Measurements from ENCODE around the gene OBSCN.

OBSCN gene

DNA sequence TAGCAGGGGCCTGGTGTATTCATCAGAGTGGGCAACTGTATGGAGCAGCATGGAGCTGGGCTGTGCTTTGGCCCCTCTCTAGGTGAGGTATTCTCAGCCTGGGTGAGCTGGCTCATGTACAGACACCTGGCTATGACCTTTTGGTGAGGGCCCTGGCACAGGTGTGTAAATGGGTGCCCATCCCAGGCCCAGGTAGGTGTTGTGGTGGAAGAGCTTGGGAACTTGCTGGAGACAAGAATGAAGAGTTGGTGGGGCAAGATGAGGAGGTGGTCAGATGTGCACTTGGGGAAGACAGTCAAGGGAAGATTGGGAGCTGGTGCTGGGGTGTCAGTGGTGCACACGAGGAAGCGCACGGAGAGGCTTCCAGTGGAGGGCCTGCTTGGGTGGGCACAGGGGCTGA, 103.2 kb downstream of the OBSCN start:
- DNase-seq, result no peak

DNA sequence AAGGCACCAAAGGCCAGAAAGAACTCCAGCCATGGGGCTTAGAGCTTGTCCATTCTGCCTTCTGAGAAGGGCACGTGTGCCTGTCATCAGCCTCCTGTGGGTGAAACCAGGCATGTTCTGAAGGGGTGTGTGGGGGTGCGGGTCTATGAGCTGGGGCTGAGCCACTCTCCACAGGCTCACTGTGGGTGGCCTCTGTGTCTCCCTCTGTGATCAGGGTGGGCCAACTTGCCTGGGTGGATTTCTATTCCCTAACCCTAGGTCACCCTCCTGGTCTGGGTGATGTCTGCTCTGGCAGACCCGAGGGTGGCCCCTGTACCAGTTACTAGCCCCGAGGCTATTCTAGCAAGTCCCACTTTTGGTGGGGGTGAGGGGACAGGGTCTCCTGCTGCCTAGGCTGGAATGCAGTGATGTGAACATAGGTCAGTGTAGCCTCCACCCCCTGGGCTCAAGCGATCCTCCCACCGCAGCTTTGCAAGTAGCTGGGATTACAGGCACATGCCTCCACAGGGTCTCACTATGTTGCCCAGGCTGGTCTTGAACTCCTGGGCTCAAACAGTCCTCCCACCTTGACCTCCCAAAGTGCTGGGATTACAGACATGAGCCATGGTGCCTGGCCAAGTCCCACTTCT, 104.4 kb downstream of the OBSCN start:
- no peak for DNase-seq

DNA sequence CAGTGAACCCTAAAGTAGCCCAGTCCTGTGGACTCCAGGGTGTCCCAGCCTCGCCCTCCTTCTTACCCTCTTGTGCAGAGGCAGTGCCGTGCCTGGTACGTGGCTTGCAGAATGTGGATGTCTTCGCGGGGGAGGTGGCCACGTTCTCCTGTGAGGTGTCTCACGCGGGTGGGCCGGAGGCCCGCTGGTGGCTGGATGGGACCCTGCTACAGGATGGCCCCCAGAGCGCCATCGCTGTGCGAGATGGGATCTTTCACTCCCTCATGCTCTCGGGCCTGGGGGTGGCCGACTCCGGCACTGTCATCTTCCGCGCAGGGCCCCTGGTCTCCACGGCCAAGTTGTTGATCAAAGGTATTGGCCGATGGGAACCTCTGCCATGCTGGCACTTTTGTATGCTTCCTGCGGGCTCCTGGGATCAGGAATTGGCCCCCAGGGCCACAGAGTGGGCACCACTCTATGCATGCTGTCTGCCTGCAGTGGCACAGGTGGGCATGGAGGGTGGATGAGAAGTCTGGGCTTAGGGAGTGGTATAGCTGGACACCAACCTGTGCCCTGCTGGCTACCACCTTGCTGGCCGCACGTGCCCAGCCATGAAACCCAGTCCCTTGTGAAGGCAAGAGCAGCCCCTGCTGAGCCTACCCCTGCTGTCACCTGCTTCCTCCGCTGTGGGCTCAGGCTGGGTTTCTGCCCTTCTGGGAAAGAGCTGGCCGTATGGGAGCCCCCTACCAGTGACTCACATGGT, 105.9 kb downstream of the OBSCN start:
- DNase-seq, result no peak

DNA sequence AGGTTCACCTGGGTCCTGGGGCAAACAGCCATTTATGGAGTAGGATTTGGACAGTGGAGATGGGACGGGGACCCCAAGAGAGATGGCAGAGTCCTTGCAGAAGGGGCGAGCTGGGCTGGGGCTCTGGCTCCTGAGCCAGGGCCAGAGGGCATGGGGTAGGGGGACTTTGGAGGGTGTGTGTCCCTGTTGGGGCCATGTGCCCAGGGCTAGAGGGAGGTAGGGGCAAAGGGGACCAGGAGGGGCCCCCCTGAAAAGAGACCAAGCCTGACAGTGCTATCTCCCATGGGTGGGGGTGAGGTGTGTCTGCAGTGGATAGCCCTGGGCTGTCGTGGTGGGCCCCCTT, 106.4 kb downstream of the OBSCN start:
- DNase-seq, result no peak

DNA sequence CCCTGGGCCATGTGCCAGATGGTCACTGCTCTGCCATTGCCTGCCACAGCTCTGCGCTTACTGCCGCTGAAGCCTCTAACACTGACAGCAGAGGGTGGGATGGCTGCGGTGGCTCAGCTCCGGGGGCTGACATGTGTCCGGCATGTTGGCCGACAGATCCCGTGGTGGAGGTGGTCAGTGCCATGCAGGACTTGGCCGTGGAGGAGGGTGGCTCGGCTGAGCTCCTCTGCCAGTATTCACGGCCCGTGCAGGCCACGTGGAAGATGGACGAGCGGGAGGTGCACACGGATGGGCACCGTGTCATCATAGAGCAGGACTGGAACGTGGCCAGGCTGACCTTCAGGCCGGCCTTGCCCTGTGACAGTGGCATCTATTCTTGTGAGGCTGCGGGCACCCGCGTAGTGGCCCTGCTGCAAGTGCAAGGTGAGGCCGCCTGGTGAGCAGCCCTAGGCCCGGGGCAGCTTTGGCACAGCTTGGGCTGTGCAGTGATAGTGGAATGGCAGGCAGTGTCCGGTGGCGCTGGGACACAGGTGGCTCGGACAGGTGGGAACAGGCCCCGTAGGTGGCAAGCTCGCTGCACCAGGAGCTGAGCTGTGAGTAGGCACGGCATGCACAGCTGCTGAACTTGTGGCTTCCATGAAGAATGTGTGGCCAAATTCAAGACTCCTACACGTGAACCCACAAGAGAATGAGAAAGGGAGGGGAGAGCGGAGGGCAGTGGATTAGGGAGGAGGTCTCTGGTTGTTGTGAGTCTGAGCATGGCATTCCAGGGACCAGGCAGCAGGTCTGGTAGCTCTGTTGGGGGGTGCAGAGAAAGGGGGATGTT, 107.0 kb downstream of the OBSCN start:
- DNase-seq, result no peak

DNA sequence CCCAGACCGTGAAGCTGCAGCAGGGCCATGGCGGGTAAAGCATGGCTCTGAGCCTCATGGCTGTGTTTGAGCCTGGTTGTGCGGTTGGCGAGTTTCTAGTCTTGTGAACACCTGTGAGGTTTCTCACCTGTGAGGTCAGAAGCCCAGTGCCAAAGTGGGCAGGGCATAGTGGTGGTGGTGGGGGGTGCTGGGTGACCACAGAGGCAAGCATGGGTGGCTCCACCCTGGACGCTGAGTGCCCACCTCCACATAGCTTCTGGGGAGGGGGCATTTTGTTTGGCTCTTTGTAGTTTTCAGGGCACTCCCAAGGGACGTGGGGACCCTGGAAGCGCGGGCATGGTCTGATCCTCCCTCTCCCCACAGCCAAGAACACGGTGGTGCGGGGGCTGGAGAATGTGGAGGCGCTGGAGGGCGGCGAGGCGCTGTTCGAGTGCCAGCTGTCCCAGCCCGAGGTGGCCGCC, 107.7 kb downstream of the OBSCN start:
- no peak for DNase-seq

DNA sequence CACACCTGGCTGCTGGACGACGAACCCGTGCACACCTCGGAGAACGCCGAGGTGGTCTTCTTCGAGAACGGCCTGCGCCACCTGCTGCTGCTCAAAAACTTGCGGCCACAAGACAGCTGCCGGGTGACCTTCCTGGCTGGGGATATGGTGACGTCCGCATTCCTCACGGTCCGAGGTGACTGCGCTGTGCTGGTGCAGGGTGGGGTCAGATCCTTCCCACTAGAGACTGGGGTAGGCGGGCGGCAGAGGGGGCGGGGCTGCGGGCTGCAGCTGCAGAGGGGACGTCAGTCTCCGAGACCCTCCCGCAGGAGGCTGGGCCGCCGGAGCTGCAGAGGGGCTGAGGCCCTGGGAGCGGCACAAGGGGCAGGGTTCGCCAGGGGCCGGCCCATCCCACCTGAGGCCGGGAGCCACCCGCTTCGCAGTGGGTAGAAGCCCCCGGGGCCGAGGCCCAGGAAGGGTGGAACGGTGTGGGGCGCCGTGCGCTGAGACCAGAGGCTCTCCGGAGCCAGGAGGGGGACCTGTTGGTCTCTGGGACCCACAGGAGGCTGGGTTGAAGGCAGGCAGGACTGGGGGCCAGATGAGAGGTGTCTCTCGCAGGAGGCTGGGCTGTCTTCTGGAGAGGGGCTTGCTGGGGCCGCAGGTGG, 108.2 kb downstream of the OBSCN start:
- no peak for DNase-seq

DNA sequence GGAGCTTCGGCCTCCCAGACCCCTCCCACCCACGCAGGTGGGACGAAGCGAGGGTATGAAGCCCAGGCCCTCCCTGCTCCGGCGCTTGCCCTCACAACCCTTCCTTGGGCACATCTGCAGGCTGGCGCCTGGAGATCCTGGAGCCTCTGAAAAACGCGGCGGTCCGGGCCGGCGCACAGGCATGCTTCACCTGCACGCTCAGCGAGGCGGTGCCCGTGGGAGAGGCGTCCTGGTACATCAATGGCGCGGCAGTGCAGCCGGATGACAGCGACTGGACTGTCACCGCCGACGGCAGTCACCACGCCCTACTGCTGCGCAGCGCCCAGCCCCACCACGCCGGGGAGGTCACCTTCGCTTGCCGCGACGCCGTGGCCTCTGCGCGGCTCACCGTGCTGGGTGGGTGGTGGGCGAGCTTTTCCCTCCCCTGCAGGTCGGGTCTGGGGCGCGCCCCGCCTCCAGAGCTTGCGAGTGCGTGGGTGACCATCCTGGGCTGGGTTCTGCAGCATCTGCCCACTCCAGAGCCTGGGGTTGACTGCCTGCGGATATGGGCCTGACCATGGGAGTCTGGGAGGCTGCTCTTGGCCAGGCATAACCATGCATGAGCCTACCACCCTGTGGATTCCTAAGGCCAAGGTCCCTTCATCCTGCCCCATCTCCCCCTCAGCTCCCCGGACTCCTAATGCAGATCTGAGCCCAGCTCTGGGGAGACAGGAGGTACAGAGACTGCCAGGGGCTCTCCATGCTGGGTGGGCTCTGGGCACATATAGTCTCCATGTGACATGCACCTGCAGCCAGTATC, 108.9 kb downstream of the OBSCN start:
- no peak for DNase-seq

DNA sequence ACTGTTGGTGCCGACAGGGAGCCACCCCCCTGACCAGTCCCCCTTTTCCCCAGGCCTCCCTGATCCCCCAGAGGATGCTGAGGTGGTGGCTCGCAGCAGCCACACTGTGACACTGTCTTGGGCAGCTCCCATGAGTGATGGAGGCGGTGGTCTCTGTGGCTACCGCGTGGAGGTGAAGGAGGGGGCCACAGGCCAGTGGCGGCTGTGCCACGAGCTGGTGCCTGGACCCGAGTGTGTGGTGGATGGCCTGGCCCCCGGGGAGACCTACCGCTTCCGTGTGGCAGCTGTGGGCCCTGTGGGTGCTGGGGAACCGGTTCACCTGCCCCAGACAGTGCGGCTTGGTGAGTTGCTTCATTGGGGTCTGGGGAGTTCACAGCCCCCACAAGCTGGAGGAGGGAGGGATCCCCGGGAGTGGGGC, 109.6 kb downstream of the OBSCN start:
- no peak for DNase-seq

DNA sequence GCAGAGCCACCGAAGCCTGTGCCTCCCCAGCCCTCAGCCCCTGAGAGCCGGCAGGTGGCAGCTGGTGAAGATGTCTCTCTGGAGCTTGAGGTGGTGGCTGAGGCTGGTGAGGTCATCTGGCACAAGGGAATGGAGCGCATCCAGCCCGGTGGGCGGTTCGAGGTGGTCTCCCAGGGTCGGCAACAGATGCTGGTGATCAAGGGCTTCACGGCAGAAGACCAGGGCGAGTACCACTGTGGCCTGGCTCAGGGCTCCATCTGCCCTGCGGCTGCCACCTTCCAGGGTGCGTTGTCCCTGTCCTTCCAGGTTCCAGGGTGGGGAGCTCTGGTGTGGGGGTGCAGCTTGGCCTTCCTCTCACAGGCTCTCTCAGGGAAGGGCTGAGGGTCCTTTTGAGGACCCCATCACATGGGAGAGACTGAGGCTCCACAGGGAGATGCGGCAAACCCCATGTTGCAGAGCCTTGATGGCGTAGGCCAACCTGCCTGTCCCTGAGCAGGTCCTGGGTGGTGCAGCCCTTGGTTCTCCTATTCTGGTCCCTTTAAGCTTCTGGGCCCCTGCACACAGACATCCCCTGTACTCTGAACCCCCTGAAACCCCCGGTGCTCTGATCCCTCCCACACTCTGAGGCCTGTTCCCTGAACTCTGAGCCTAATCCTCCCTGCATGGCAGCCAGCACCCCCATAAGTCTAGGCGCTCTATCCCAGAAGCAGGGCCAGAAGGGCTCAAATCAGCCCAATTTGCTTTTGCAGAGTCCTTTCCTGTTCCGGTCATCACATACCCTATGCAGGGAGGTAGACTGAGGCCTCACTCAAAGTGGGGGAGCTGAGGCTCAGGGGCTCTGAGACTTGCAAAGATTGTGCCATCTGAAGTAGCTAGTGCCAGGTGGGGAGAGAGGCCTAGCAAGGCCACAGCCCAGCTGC, 110.3 kb downstream of the OBSCN start:
- DNase-seq, result no peak

DNA sequence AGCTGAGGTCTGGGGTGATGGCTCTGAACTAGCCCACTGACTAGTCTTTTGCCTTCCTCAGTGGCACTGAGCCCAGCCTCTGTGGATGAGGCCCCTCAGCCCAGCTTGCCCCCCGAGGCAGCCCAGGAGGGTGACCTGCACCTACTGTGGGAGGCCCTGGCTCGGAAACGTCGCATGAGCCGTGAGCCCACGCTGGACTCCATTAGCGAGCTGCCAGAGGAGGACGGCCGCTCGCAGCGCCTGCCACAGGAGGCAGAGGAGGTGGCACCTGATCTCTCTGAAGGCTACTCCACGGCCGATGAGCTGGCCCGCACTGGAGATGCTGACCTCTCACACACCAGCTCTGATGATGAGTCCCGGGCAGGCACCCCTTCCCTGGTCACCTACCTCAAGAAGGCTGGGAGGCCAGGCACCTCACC, 111.0 kb downstream of the OBSCN start:
- no peak for DNase-seq

DNA sequence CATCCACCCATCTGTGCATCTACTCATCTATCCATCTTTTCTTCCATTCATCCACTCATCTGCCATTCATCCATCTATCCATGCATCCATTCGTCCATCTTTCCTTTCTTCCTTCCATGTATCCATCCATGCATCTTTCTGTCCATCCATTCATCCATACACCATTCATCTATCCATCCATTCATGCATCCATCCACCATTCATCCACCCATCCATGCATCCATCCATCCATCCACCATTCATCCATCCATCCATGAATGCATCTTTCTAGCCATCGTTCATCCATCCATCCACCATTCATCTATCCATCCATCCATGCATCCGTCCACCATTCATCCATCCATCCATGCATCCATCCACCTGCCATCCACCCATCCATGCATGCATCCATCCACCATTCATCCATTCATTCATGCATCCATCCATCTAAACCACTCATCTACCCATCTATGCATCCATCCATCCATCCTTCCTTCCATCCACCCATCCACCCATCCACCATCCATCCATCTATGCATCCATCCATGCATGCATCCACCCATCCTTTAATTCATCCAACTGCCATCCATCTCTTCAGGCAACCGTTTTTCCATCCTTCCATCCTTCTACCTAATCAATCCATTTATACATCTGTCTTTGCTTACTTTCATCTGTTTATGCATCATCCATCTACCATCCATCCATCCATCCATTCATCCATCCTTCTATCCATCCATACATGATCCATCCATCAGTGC, 111.7 kb downstream of the OBSCN start:
- DNase-seq, result no peak

DNA sequence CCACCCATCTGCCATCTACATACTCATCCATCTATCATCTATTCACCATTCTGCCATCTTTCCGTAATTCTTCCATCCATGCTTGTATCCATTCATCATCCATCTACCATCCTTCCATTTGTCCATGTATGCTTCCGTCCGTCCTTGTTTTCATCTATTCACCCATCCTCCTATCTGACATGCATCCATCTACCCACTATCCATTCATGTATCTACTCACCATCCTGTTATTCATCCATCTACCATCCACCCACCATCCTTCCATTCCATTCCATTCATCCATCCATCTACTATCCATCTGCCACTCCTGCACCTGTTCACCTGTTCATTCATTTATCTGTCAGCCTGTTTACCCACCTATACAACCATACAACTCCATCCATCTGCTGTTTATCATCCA, 112.5 kb downstream of the OBSCN start:
- no peak for DNase-seq

DNA sequence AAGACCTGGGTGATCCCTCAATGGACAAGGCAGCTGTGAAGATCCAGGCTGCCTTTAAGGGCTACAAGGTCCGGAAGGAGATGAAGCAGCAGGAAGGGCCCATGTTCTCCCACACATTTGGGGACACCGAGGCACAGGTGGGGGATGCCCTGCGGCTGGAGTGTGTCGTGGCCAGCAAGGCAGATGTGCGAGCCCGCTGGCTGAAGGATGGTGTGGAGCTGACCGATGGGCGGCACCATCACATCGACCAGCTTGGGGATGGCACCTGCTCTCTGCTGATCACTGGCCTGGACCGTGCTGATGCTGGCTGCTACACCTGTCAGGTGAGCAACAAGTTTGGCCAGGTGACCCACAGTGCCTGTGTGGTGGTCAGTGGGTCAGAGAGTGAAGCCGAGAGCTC, 113.6 kb downstream of the OBSCN start:
- no peak for DNase-seq

DNA sequence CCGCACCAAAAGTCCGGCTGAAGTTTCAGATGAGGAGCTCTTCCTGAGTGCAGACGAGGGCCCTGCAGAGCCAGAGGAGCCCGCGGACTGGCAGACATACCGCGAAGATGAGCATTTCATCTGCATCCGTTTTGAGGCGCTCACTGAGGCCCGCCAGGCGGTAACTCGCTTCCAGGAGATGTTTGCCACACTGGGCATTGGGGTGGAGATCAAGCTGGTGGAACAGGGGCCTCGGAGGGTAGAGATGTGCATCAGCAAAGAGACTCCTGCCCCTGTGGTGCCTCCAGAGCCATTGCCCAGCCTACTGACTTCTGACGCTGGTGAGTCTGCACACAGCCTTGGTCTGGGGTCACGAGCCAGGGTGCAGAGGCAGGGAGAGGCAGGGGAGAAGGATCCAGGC, 114.1 kb downstream of the OBSCN start:
- DNase-seq, result no peak

DNA sequence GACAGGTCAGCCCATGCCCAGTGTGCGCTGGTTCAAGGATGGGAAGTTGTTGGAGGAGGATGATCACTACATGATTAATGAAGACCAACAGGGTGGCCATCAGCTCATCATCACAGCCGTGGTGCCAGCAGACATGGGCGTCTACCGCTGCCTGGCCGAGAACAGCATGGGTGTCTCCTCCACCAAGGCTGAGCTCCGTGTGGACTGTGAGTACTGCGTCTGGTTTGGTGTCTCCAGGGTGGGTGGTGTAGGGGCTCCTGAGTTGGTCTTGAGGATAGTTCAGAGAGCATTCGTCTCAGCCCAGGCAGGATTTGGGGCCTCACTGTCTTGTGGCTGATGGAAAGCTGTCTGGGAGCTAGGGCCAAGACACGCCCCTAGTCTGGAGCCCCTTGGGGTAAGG, 115.6 kb downstream of the OBSCN start:
- DNase-seq, result no peak

DNA sequence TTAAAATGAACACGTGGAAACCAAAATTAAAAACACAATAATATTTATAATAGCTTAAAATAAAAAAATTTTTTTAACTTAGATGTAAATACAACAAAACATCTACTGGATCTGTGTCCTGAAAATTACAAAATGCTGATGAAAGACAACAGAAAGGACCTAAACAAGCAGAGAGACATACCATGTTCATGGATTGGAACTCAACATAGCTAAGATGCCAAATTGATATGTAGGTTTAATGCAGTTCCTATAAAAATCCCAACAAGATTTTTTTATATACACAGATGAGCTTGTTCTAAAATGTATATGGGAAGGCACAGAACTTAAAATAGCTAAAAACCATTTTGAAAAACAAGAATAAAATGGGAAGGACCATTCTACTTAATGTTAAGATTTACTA, 117.4 kb downstream of the OBSCN start:
- DNase-seq, result no peak

DNA sequence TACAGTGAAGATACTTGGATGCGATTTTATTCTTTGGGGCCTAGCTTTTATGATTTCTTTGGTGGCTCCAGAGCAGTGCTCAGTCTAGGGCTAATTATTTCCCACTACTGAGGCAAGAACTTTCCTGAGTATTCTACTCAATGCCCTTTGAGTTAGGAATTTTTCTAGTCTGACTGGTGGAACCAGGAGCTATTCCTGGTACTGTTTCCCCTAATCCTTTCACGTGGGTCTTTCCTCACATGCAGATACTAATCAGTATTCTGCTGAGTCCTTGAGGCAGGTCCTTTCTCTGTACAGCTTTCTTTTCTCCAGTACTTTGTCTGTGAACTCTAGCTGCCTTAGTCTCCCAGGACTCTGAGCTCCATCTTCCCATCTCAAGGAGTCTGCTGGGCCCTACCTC, 122.0 kb downstream of the OBSCN start:
- no peak for DNase-seq

DNA sequence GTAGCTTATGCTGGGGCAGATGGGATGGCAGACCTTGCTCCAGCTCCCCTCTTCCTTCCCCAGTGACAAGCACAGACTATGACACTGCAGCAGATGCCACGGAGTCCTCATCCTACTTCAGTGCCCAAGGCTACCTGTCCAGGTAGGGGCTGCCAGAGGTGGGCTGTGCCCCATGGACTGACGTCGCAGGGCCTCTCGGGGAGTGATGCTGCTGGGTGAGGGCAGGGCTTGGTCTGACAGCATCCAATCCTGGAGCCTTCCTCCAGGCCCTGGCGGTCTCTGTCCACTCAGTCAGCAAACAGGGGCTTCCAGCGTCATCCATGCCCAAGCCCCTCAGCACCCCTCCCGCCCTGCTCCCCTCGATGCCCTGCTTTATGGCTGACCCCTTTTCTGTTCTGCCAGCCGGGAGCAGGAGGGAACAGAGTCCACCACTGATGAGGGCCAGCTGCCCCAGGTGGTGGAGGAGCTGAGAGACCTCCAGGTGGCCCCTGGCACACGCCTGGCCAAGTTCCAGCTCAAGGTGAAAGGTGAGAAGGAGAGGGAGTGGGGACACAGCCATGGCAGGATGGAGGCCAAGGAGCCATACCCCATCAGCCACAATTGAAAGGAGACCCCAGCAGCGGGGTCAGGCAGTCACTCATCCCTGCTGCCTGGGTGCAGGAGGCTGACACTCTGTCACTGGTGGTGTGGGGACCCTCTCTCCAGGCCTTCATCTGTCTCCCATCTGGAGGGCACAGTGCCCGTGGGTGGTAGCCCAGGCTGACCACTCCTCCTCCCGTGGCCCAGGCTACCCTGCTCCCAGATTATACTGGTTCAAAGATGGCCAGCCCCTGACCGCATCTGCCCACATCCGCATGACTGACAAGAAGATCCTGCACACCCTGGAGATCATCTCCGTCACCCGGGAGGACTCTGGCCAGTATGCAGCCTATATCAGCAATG, 125.2 kb downstream of the OBSCN start:
- DNase-seq, result no peak

DNA sequence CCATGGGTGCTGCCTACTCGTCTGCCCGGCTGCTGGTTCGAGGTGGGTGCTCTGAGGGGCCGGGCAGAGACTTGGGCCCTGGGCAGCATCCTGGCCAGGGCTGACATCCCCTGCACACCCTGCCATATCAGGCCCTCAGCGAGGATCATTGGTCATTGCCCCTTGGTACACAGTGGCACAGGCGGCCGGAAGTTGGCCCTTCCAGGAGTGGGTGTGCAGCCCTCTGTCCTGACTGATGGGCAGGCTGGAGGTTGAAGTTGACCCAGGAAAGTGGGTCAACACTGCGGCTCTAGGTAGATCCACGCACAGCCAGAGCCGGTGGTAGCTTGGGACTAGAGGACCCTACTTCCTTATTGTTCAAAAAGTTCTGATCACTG, 125.9 kb downstream of the OBSCN start:
- no peak for DNase-seq

All from CD4-positive, alpha-beta T cell treated with Interleukin-17A for 4 hours (primary cell).